HEK293T (cell line): Measurements from ENCODE around the gene NDE1.
"Not testable (repeated sequence)": the region's sequence is repeated elsewhere in the genome, so short reads cannot be mapped to it uniquely, and the experiment has no call there.

Experiments
- CTCF ChIA-PET: fragments of 350-600 bp; formaldehyde crosslinking; extraction: SDS; loops from one replicate; lab custom pipeline; 2021; ENCODE audit warnings: antibody characterized with exemption, inconsistent platforms; lab: Yijun Ruan, JAX
- POLR2A ChIA-PET: fragments of 350-600 bp; formaldehyde crosslinking; extraction: SDS; loops from one replicate; lab custom pipeline; 2020; ENCODE audit warnings: antibody characterized with exemption, inconsistent platforms; lab: Yijun Ruan, JAX
- DNase-seq: peaks from one replicate; pipeline ENCODE4 v3.0.0; 2012; ENCODE audit warnings: mixed read lengths; ENCODE audit errors: extremely low spot score
- ARNT ChIP-seq: fragments of 450-650 bp; IDR thresholded peaks from 2 replicates; pipeline ENCODE4 v1.6.1; 2017; ENCODE audit warnings: mild to moderate bottlenecking
- BHLHE40 ChIP-seq: fragments of 450-650 bp; IDR thresholded peaks from 2 replicates; pipeline ENCODE4 v1.6.1; 2016; ENCODE audit warnings: mild to moderate bottlenecking, moderate library complexity, borderline replicate concordance
- CTBP1 ChIP-seq: fragments of 450-650 bp; IDR thresholded peaks from 2 replicates; pipeline ENCODE4 v1.6.1; 2016; ENCODE audit warnings: borderline replicate concordance
- ELF4 ChIP-seq: fragments of 450-650 bp; IDR thresholded peaks from 2 replicates; pipeline ENCODE4 v1.6.1; 2017; ENCODE audit warnings: antibody characterized with exemption
- FOXA1 ChIP-seq: fragments of 450-650 bp; IDR thresholded peaks from 2 replicates; pipeline ENCODE4 v1.6.1; 2016; ENCODE audit warnings: mild to moderate bottlenecking
- FOXK2 ChIP-seq: fragments of 450-650 bp; IDR thresholded peaks from 2 replicates; pipeline ENCODE4 v1.6.1; 2016; ENCODE audit warnings: mild to moderate bottlenecking
- FOXM1 ChIP-seq: fragments of 450-650 bp; IDR thresholded peaks from 2 replicates; pipeline ENCODE4 v1.6.1; 2017; ENCODE audit warnings: mild to moderate bottlenecking, borderline replicate concordance
- HDGF ChIP-seq: fragments of 450-650 bp; IDR thresholded peaks from 2 replicates; pipeline ENCODE4 v1.6.1; 2017; ENCODE audit warnings: antibody characterized with exemption, borderline replicate concordance
- L3MBTL2 ChIP-seq: fragments of 450-650 bp; conservative IDR thresholded peaks from 2 replicates; pipeline ENCODE4 v1.6.1; 2016; ENCODE audit warnings: mild to moderate bottlenecking
- LEF1 ChIP-seq: fragments of 450-650 bp; IDR thresholded peaks from 2 replicates; pipeline ENCODE4 v1.6.1; 2017; ENCODE audit warnings: mild to moderate bottlenecking, borderline replicate concordance
- NFRKB ChIP-seq: fragments of 450-650 bp; IDR thresholded peaks from 2 replicates; pipeline ENCODE4 v1.6.1; 2016; ENCODE audit warnings: mild to moderate bottlenecking, moderate library complexity
- PKNOX1 ChIP-seq: fragments of 450-650 bp; IDR thresholded peaks from 2 replicates; pipeline ENCODE4 v1.6.1; 2016
- SP1 ChIP-seq: fragments of 450-650 bp; IDR thresholded peaks from 2 replicates; pipeline ENCODE4 v1.6.1; 2017
- SUZ12 ChIP-seq: fragments of 450-650 bp; IDR thresholded peaks from 2 replicates; pipeline ENCODE4 v1.6.1; 2016; ENCODE audit warnings: mild to moderate bottlenecking
- TARDBP ChIP-seq: fragments of 450-650 bp; IDR thresholded peaks from 2 replicates; pipeline ENCODE4 v1.6.1; 2016
- ZNF384 ChIP-seq: fragments of 450-650 bp; IDR thresholded peaks from 2 replicates; pipeline ENCODE4 v1.6.1; 2016

The NDE1 gene

DNA sequence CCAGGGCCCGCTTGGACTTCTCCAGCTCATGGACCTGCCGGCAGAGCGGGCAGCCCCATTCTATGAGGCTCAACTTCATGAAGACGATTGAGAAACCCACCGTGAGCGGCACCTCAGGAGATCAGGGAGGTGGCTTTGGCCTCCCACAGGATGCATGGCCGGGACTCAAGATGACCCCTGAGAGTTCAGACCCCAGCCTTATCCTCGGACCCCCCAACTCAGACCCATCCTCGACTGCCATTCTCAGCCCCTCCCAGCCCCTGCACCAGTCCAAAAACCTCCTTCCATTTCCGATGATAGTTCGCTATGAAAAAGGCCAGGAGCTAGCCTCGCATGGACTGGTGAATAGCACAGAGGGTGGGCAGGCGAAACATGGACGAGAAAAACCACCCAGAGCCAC lies 71.0 kb downstream of the NDE1 start:
- CTCF ChIA-PET = no interaction called here
- TF ChIP-seq ARNT (no peak), HDGF (no peak)
- POLR2A ChIA-PET = no interaction called here
- DNase-seq = no peak

DNA sequence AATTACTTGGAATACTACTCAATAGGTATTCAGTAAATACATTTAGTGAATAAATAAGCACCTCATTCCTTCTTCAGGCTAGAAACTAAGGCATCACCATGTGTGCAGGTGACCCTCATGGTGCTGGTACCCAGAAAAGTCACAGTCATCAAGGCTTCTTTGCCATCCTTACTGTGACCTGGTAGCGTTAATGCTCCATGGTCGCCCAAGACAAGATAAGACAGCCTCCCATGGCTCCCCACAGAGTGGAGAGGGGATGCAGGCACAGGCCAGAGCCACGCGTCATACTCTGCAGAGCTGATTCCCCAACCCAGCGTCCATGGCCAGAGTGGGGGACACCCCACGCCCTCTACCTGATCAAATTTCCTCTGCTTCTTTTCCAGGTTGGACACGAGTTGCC lies 73.8 kb downstream of the NDE1 start:
- no peak for DNase-seq
- TF ChIP-seq SP1 = no peak
- TF ChIP-seq TARDBP = no peak
- TF ChIP-seq HDGF = no peak
- no peak for TF ChIP-seq FOXM1
- TF ChIP-seq ELF4 = no peak
- TF ChIP-seq FOXA1 = no peak
- TF ChIP-seq CTBP1 = no peak
- TF ChIP-seq L3MBTL2 = no peak
- no peak for TF ChIP-seq BHLHE40
- no peak for TF ChIP-seq ARNT
- no peak for TF ChIP-seq ZNF384
- TF ChIP-seq FOXK2 = no peak
- no peak for TF ChIP-seq PKNOX1
- ChIA-PET POLR2A (no interaction called here), CTCF (interaction anchor here (0.9 kb wide), 1 partner anchor 19 kb away, joined by 3 read pairs; no protein-coding TSS in a partner anchor)

- ChIA-PET CTCF (no interaction called here), POLR2A (no interaction called here)
- TF ChIP-seq FOXM1 (no peak), ARNT (no peak), BHLHE40 (no peak), ELF4 (no peak), PKNOX1 (no peak), CTBP1 (no peak), HDGF (no peak), FOXA1 (no peak), SP1 (no peak), FOXK2 (no peak), SUZ12 (no peak), LEF1 (no peak), NFRKB (no peak), ZNF384 (no peak), L3MBTL2 (no peak), TARDBP (no peak)
- DNase-seq = no peak
Observed at GRCh38 chr16:15725641-15726240, 75.7 kb downstream of the NDE1 start.

DNA sequence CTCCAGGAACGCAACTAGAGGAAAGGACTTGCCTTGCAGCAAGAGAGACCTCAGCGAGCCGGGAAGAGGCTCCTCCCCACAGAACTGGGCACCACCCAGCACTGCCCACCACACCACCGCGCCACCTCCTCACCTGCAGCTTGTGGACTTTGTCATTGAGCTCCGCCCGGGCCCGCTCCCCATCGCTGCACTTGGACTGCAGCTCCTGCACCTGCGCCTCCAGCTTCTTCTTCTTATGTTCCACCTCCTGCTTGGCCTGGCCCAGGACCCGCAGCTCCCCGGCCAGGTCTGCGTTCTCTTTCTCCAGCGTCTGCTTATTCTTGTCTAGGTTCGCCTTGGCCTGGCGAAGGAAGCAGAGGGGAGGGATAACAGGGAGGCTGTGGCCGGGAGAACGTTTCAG lies 76.7 kb downstream of the NDE1 start:
- CTCF ChIA-PET = no interaction called here
- POLR2A ChIA-PET = no interaction called here
- no peak for TF ChIP-seq FOXK2
- TF ChIP-seq SUZ12 = no peak
- no peak for TF ChIP-seq SP1
- no peak for TF ChIP-seq NFRKB
- TF ChIP-seq CTBP1 = no peak
- no peak for TF ChIP-seq FOXM1
- no peak for TF ChIP-seq ARNT
- no peak for TF ChIP-seq ZNF384
- TF ChIP-seq ELF4 = no peak
- TF ChIP-seq BHLHE40 = no peak
- TF ChIP-seq PKNOX1 = no peak
- TF ChIP-seq TARDBP = no peak
- no peak for TF ChIP-seq LEF1
- no peak for TF ChIP-seq HDGF
- TF ChIP-seq FOXA1 = no peak
- no peak for TF ChIP-seq L3MBTL2
- no peak for DNase-seq

GRCh38 chr16:15727697-15728096 lies 77.7 kb downstream of the NDE1 start:
- CTCF ChIA-PET, POLR2A ChIA-PET, DNase-seq: not testable (repeated sequence)

DNA sequence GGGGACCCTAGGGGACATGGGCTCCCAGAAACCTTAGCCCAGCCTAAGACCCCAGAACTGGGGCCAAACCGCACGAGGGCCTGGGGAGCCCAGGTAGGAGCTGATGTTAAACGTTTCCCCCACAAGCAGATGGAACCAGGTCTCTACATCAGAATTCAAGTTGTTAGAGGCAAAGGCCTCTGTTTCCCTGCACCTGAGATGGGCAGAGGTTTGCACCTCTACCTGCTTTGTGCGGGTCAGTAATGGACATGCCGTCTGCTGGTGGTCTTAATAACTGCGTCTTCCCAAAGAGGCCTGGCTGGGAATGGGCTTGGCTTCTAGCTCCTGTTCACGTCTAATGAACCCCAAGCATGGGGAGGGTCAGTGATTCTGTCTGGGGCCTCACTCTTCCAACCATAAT lies 79.1 kb downstream of the NDE1 start:
- POLR2A ChIA-PET = no interaction called here
- DNase-seq = no peak
- CTCF ChIA-PET = no interaction called here
- TF ChIP-seq ELF4 (no peak), TARDBP (no peak), BHLHE40 (no peak), HDGF (no peak), ARNT (no peak), FOXK2 (no peak), PKNOX1 (no peak), SUZ12 (no peak), LEF1 (no peak), L3MBTL2 (no peak), ZNF384 (no peak), FOXA1 (no peak), FOXM1 (no peak), SP1 (no peak)
